ENCODE results near the gene RASA3. TPM values are rescaled to one million over a fixed set of nuclear protein-coding genes. Genes with fewer than 3 reads are reported as not detected.

The RASA3 gene
- total RNA-seq, 2 donors from 2014 or later: 6.3 to 12.0 TPM

GRCh38 chr13:114125589-114125988 lies 6.8 kb downstream of the RASA3 start:
- peaks cover 8% of the 10 kb centered on the region for H3K4me1 ChIP-seq (ENCODE audit: control insufficient read depth, insufficient read depth, low read length)
- H3K27ac Mint-ChIP-seq: no peak overlapping the region
- 90 to 96% methylated on average over 5 to 15 of the region's 19 CpGs for WGBS, 2 experiments (ENCODE audit: insufficient coverage in 1 of 2, insufficient read length in 1 of 2)
- H3K36me3 Mint-ChIP-seq (ENCODE audit: low read depth): no peaks in the 10 kb centered on the region
- H3K9me3 ChIP-seq (ENCODE audit: control insufficient read depth, low read length): no peaks in the 10 kb centered on the region
- H3K36me3 ChIP-seq (ENCODE audit: control insufficient read depth, insufficient read depth, low read length): no peaks in the 10 kb centered on the region
- H3K9ac ChIP-seq (ENCODE audit: extremely low read depth, low read length, poor library complexity, severe bottlenecking): no peak overlapping the region
- H3K4me3 ChIP-seq (ENCODE audit: low read length): no peak overlapping the region
- no peaks in the 10 kb centered on the region for H3K27me3 ChIP-seq (ENCODE audit: control insufficient read depth, insufficient read depth, low read length, poor library complexity, severe bottlenecking)
- peaks cover 1% of the 10 kb centered on the region for H3K27me3 Mint-ChIP-seq (ENCODE audit: insufficient read depth)
- peaks cover 23% of the 10 kb centered on the region for H3K4me1 Mint-ChIP-seq
- no peak for DNase-seq
- no peak overlapping the region for H3K27ac ChIP-seq (ENCODE audit: low read depth, low read length)
- no peak for TF ChIP-seq CTCF (conservative IDR thresholded peaks at IDR 0.05)
- no peak overlapping the region for H3K4me3 Mint-ChIP-seq
- no peaks in the 10 kb centered on the region for H3K9me3 Mint-ChIP-seq

GRCh38 chr13:114124921-114125320 lies 7.5 kb downstream of the RASA3 start:
- Mint-ChIP-seq H3K27ac (no peak overlapping the region), H3K4me1 (peaks cover 22% of the 10 kb centered on the region)
- WGBS, 2 experiments (ENCODE audit: insufficient coverage in 1 of 2, insufficient read length in 1 of 2): 91 to 92% methylated on average over 8 to 9 of the region's 9 CpGs

GRCh38 chr13:114124431-114124830 lies 8.0 kb downstream of the RASA3 start:
- Histone ChIP-seq H3K4me1 (ENCODE audit: control insufficient read depth, insufficient read depth, low read length) (no peaks in the 10 kb centered on the region), H3K36me3 (ENCODE audit: control insufficient read depth, insufficient read depth, low read length) (no peaks in the 10 kb centered on the region), H3K4me3 (ENCODE audit: low read length) (no peak overlapping the region), H3K9ac (ENCODE audit: extremely low read depth, low read length, poor library complexity, severe bottlenecking) (no peak overlapping the region), H3K27me3 (ENCODE audit: control insufficient read depth, insufficient read depth, low read length, poor library complexity, severe bottlenecking) (no peaks in the 10 kb centered on the region), H3K9me3 (ENCODE audit: control insufficient read depth, low read length) (no peaks in the 10 kb centered on the region), H3K27ac (ENCODE audit: low read depth, low read length) (no peak overlapping the region)
- no peak for DNase-seq
- peaks cover 22% of the 10 kb centered on the region for H3K4me1 Mint-ChIP-seq
- H3K36me3 Mint-ChIP-seq (ENCODE audit: low read depth): no peaks in the 10 kb centered on the region
- H3K4me3 Mint-ChIP-seq: no peak overlapping the region
- H3K9me3 Mint-ChIP-seq: no peaks in the 10 kb centered on the region
- TF ChIP-seq CTCF (conservative IDR thresholded peaks at IDR 0.05): no peak
- 94 to 96% methylated on average over 14 to 18 of the region's 18 CpGs for WGBS, 2 experiments (ENCODE audit: insufficient coverage in 1 of 2, insufficient read length in 1 of 2)
- no peak overlapping the region for H3K27ac Mint-ChIP-seq
- no peaks in the 10 kb centered on the region for H3K27me3 Mint-ChIP-seq (ENCODE audit: insufficient read depth)

More at GRCh38 chr13:114124921-114125320, 7.5 kb downstream of the RASA3 start:
- no peak overlapping the region for H3K9ac ChIP-seq (ENCODE audit: extremely low read depth, low read length, poor library complexity, severe bottlenecking)
- no peak overlapping the region for H3K27ac ChIP-seq (ENCODE audit: low read depth, low read length)
- H3K9me3 ChIP-seq (ENCODE audit: control insufficient read depth, low read length): no peaks in the 10 kb centered on the region
- Mint-ChIP-seq H3K27me3 (ENCODE audit: insufficient read depth) (peaks cover 1% of the 10 kb centered on the region), H3K36me3 (ENCODE audit: low read depth) (no peaks in the 10 kb centered on the region), H3K9me3 (no peaks in the 10 kb centered on the region), H3K4me3 (no peak overlapping the region)
- TF ChIP-seq CTCF (conservative IDR thresholded peaks at IDR 0.05): no peak
- no peaks in the 10 kb centered on the region for H3K36me3 ChIP-seq (ENCODE audit: control insufficient read depth, insufficient read depth, low read length)
- no peaks in the 10 kb centered on the region for H3K27me3 ChIP-seq (ENCODE audit: control insufficient read depth, insufficient read depth, low read length, poor library complexity, severe bottlenecking)
- no peak overlapping the region for H3K4me3 ChIP-seq (ENCODE audit: low read length)
- peaks cover under 1% of the 10 kb centered on the region for H3K4me1 ChIP-seq (ENCODE audit: control insufficient read depth, insufficient read depth, low read length)
- no peak for DNase-seq
